Superior temporal gyrus (tissue), 1 donor: Measurements from ENCODE around the gene CHGA.

Experiments
- DNase-seq: peaks from one replicate; pipeline ENCODE4 v3.0.0-alpha.2; 2016; ENCODE audit errors: extremely low spot score

CHGA gene

DNA sequence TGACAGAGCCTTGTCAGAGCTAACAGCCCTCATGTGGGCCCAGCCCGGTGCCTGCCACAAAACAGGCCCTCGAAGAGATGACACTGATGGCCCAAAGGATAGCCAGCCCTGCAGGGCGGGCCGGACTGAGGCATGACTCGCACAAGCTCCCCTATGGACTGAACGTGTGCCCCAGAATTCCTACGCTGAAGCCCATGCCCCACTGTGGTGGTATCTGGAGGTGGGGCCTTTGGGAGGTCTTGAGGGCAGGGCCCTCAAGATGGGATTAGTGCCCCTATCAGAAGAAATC is 38.6 kb downstream of the CHGA start:
- no peak for DNase-seq

DNA sequence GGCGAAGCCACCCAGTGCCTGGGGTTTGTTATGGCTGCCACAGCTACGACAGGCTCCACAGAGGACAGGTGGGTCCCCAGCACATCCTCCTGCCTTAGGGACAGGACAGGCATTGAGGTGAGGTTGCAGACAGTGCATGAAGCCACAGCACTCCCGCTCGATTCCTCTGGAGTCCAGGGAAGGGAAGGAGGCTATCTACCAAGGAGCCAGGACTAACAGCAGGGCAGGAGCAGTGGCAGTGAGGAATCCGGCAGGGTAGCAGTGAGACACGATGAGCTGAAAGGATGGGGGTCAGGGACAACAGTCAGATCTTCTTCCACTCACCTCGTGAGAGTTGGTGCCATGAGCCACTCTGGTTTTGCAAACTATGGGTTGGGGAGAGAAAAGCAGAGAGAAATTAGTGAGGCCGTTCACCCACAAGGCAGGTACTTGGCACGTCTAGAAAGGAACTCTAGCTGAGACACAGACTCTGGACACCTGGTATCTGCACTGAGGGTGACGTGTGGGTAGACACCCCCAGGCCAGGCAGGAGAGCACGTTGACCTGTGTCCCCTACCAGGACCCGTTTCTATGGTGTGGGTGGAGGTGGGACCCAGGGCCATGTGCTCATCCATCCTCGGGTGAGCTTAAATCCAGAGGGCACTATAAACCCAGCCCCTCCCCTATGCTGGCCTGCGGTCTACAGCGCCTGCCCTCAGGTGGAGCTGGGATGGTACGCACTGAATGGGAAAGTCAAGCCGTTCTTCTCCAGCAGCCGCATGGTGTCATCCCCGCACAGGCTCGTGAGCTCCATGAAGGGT is 39.3 kb downstream of the CHGA start:
- no peak for DNase-seq

DNA sequence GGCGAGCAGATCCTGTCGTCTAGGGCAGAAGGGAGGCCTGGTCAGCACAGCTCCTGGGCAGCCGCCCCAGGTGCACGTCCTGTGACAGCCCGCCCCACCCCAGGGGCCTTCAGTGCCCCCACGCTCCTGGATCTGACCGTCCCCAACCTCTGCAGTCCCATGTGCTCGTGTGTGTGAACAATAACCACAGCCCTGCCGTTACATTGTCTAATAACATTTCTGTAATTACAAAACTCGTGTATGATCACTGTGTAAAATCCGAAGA is 39.8 kb downstream of the CHGA start:
- no peak for DNase-seq

DNA sequence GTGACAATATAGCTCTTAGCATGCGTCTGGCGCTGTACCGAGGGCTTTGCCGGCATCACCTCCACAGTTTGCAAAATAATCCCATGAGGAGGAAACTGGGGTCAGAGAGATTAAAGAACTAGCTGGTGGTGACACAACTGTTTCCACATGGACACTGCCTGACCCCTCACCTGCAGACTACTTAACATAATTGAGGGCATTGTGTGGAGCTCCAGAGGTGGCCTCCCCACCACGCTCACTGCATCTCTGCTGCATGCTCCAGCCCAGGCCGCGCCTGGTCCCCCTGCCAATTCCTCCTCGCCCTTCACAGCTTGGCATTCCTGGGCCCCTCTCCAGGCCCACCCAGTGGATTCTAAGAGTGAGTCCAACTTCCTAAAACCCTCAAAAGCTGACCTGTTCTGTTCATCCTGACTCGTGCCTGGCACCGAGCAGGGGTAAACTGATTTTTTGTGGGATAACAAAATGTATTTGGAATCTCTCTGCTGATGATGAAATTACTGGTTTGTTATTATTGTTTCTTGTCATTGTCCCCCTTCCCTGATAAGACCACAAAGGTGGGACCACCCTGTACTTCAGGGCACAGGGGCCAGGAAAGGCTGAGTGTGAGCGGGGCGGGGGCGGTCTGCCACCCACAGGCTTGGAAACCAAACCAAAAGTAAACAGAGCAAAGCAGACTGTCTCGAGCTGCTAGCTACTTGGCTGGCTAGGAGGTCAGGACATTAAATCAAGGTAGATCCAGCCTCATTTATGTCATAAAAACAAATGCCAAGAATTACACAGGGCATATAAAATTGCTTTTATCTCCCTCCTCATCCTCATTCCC is 40.6 kb downstream of the CHGA start:
- DNase-seq = no peak

DNA sequence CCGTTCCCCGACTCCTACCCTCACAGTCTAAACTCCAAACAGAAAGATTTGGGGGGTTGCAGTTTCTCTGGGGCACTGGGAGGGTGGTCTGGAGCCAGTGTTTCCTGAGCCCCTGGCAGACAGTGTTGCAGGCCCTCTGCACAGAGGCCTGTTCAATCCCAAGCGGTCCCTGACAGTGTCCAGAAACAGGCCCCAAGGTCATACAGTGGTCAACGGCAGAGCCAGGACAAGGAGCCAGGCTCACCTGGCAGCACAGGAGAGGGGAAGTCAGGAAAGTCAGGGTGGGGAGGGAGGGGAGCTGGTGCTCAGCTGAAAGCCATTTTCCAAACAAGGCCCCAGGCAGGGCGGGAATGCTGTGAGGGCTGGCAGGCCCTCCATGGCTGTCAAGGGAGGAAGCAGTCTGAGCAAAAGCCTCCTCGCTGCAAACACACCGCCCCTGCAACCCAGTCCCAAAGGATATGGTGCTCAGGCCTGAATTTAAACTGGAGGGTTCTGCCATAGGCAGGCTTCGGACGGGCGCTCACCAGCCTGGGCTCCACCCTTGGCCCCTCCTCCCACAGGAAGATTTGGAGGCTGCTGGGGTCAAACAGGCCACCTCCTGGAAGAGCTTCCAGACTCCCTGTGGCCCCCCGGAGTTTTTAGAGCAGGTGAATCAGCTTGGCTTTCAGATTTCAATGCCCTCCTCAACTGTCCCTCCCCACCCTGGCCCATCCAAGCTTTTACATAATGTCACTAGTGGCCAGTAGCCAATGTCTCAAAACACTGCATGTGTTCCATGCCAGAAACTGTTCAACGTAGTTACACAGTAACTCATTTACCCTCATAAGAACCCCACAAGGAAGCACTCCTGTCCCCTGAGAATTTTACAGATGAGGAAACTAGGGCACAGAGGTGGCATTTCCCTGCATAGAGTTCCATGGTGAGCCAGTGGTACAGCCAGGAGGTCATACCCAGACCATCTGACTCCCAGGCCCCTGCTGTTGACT is 41.5 kb downstream of the CHGA start:
- DNase-seq = peak; percentile 26

DNA sequence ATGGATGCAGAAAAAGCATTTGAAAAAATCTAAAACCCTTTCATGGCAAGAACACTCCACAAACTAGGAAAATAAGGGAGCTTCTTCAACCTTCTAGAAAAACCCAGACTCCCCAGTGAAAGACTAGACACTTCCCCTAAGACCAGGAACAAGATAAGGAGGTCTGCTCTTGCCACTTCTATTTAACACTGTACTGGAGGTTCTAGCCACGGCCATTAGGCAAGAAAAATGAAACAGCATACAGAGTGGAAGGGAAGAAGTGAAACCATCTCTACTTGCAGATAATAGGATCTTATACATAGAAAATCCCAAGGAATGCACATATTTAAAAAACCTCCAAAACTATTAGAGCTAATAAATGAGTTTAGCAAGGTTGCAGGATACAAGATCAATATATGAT is 42.3 kb downstream of the CHGA start:
- no peak for DNase-seq

DNA sequence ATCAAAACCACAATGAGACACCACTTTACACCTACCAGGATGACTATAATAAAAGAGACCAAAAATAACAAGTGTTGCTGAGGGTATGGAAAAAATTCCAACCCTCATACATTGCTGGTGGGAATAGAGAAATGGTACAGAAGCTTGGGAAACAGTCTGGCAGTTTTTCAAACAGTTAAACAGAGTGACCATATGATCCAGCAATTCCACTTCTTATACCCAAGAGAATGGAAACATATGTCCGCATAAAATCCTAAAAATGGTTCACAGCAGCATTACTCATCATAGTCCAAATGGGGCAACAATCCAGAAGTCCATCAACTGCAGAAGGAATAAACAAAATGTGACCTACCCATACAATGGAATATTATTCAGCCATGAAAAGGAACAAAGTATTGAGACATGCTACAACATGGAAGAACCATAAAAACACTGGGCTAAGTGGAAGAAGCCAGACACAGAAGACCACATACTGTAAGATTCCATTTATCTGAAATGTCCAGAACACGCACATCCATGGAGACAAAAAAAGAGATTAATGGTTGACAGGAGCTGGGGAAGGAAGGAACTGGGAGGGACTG is 44.5 kb downstream of the CHGA start:
- DNase-seq = no peak

DNA sequence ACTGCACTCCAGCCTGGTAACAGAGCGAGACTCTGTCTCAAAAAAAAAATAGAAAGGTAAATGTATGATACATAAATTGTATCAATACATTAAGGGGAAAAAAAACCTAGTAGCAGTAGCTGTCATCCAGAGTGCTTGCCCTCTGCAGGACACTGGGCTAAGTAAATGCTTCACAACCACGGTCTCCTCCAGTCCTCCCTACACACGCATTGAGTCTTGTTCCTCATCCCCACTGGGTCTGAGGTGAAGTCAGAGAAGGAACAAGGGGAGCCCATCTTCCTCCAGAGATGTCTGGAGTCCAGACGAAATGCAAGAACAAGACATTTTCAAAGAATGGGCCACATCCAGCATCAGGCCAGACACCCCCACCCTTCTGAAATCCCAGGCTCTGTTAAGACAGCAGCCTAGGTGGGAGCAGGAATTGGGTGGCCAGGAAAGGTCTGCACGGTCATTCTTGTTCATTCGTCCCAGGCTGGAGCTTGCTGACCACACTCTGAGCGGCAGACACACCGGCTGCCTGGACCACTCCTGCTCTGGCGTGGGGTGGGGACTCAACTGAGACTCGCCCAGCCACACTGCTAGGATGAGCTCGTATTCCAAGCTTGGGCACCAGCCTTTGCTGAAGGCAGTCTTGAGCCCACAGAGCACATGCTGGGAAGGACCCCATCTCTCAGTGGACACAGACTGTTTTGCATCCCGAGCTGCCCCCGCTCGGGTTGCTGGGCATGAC is 45.5 kb downstream of the CHGA start:
- DNase-seq = no peak

DNA sequence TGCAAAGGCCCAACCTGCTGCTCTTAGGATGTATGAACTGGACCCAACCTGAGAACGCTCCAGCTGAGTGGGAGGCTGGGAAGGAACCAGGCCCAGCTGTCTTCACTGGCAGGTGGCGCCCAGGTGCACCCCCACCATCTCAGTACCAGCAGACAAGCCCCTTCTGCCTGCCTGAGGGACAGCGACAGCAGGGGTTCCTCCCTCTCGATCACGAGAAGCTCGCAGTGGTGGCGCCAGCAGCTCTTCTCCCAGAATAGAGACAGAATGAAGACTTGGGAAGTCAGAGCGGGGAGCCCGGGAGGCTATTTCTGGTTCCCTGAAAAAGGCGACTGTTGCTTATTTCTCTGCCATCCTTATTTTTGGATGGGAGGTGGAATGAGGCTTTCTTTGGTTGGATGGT is 46.5 kb downstream of the CHGA start:
- DNase-seq = peak; percentile 55

DNA sequence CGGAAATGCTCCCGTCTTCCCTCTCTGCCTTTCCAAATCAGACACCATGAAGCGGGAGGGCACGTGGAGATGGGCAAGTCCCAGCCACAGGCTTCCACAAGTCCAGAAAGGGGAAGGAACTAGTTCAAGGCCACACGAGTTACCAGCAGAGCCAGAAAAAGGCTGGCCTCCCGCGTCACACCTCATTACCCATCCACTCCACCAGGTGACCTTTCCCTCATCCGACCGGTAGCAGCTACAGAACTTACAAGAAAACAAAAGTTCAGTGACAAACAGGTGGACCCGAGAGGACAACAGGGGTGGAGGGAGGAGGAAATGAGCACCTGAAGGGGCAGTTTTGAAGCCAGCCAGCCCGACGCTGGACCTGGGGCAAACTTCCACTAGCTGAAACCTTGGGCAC is 46.9 kb downstream of the CHGA start:
- no peak for DNase-seq

DNA sequence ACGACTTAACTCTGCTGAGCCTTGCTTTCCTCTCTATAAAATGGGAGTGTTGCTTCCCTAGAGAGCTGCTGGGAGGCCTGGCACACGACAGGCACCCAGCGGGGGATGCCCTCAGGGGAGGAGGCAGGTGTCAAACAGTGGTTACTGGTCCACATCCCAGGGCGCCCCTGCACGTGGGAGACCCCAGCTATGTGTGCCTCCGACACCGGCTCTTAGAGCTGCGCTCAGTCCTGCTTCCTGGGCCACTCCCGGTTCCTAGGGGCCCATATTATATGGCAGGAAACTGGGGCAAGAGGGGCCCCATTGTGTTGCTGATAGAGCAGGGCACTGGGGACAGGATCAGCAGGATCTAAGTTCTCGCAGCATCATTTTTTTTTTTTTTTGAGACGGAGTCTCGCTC is 47.3 kb downstream of the CHGA start:
- DNase-seq = no peak

DNA sequence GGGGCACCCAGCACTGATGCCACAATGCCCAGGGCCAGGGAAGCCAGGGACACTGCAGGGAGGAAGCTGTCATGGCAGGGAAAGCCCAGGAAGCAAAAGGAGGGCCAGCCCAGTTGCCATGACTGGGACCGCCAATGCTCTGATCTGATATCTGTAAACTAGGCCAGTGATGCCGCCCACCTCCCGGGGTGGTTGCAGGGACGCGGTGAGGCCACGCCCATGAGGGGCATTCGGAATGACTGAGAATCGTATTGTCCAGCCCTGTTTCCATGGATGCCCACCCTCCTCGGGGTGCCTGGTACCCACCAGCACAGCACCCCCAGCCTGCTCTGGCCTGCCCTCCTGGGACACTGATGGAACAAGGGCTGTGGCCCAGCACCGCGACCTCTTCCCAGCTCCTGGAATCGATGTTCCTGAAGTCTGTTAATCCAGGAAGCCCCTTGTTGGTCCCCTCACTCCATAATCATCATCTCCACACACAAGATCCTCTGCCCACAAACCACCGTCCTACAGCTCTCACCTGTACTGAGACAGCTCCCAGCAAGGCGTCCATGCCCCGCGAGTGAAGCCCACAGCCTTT is 48.7 kb downstream of the CHGA start:
- no peak for DNase-seq

DNA sequence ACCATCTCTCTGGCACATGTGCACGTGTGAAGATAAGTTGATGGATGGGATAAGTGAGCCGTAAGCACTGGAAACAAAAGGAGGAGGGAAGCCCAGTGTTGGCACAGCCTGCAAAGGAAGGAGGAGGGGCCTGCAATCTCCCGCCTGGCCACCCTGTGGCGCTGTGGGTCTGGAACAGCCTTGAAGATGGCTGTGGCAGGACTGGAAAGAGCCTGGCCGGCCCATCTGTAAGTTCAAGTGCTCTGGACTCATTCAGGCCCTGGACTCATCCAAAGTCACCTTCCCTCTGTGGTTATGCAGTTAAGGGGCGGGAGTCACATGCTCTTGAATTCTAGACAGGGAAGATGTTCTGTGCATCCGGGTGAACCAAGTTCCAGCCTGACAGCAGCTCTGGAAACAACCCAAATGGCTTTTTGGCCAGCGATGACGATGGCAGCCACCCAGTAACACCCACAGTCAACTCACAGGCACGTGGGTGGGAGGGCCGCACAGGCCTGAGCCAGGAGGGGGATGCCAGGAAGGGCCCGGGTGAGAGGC is 50.4 kb downstream of the CHGA start:
- DNase-seq = peak; percentile 94

DNA sequence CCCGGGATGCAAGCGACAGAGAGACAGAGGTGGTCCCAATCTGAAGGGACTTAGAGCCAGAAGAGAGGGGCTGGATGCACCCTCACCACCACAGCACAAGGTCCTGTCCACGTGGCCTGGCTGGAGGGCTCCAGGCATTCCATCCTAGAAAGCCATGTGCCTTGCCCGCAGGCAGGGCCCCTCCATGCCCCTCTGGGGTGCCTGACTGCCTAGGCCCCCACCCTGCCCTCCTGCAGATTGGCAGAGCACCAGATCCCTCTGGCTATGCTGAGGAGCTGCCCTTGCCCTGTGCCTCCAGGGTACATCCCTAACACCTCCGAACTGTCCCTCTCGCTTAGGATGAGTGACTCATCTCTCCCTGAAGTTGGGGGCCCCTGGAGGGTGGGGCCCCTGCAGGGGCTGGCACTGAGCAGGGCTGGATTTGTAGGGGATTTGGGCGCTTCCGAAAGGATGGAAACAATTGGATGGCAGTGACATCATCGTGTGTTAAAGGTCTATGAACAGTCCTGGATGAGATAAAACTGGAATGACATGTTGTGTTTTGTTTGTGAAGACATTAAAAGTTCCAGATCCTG is 50.9 kb downstream of the CHGA start:
- no peak for DNase-seq

DNA sequence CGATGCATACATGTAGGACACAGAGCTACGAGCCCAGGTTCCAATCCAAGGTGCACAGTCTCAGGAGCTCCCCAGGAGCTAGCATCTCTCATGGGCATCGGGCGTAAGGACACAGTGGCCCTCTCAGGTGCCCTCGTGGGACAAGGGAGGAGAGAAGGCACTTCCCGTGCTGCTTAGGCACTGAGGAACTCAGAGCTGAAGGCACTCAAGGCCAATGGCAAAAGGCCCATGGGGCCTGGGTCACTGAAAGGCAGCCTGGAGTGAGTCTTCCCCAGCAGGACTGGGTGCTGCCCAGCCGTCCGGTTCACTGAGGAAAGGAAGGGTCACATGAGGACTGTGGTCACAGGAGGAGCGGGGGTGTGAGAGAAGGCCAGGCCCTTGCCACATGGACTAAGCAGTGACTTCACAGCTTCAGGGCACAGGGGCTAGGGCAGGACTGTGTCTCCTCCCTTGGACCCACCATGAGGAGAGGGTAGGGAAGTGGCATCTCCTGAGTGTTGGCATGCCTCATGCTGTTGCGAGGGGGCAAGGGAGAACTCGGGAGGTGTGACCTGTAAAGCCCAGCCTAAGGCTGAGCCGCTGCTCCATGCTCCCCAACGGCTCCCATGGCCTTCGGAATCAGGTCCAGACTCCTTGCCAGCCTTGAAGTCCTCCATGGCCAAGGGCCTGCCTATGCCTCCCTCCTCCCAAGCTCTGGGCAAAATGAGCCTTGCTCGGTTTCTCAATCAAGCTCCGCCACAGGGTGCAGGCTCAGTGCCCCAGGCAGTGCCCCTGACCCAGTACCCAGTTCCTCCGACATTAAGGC is 51.8 kb downstream of the CHGA start:
- DNase-seq = no peak

DNA sequence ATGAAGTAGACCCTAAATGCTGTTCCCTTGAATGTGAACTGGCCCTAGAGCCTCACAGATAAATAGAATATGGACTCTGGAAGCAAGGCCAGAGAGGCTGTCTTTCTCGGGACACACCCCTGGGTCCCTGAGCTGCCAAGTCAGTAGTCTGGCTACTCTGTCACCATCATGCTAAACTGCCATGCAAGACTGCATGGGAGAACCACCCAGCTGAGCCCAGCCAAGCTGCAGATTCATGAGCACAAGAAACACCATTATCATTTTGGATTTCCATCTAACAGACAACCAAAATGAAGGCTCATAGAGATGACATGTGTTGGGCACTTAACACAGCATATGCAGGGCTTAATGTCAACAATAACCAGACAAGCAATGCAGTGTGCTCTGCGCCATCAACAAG is 53.3 kb downstream of the CHGA start:
- no peak for DNase-seq

DNA sequence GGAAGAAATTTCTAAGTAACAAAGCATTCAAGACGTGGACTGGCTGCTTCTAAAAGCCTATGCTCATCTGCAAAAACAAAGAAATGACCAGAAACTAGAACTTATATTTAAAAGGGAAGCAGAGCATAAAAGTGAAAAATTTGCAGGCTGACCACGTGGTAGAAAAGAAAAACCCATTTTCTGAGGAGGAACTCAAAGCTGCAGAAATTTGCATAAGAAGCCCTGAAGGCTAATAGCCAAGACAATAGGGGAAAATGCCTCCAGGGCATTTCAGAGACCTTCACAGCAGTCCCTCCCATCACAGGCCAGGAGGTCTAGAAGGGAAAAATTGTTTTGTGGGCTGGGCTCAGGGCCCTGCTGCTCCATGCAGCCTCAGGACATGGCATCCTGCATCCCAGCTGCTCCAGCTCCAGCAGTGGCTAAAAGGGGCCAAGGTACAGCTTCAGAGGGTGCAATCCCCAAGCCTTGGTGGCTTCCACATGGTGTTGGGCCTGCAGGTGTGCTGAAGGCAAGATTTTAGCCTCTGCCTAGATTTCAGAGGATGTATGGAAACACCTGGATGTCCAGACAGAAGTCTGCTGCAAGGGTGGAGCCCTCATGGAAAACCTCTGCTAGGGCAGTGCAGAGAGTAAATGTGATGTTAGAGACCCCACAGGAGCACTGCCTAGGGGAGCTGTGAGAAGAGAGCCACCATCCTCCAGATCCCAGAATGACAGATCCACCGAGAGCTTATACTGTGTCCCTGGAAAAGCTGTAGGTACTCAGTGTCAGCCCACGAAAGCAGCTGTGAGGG is 55.5 kb downstream of the CHGA start:
- DNase-seq = no peak

DNA sequence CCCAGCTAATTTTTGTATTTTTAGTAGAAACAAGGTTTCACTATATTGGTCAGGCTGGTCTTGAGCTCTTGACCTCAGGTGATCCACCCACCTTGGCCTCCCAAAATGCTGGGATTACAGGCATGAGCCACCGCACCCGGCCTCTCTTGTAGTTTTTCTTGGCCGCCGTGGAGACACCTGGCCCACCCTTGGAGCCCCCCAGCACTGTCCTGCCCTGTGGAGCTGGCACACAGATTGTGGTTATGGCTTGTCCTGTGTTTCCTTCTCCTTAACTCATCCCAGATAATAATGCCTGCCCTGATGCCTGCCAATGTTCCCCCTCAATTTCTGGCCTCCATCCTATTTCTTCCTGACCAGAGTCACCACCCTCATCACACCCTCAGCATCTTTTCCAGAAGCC is 57.9 kb downstream of the CHGA start:
- no peak for DNase-seq

DNA sequence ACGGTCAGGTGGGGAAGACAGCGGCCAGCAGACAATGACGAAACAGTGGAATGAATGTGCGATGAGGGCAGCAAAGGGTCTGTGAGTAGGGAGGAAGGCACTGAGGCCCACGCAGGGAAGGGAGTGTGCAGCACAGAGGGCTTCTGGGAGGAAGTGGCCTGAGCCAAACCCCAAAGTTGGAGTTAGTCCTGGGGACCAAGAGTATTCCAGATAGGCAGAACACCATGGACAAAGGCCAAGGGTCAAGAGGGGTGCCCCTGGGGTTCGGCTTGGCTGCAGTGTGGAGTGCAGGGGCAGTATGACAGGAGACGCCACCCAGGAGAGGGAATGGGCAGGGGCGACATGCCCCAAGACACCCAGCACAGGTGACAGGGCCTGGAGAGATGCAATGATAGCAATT is 58.8 kb downstream of the CHGA start:
- no peak for DNase-seq
